H1 (cell line): ENCODE data around the gene HIVEP3. TPM values are rescaled to one million over a fixed set of nuclear protein-coding genes. Genes with fewer than 3 reads are reported as not detected.

Experiments used
- CTCF ChIA-PET: fragments of 300-600 bp; sonication (Branson Sonifier 250); formaldehyde crosslinking; loops from one replicate; lab custom pipeline; 2021; ENCODE audit not compliant: partially characterized antibody; lab: Charles Lee
- POLR2A ChIA-PET: fragments of 300-600 bp; sonication (Branson Sonifier 250); formaldehyde crosslinking; loops from one replicate; lab custom pipeline; 2021; ENCODE audit warnings: inconsistent platforms; ENCODE audit not compliant: partially characterized antibody; lab: Charles Lee
- DNase-seq, 2 experiments: peaks; one replicate each; pipeline versions ENCODE4 v3.0.0 to v3.0.0-alpha.2; 2010 to 2022; ENCODE audit warnings: low spot score in 2 of 2, low read depth in 1 of 2, mixed read lengths in 1 of 2
- FAIRE-seq: peaks from 2 replicates; lab custom pipeline; 2011; peaks lifted over from hg19 to GRCh38; lab: Jason Lieb, UNC
- H2AFZ ChIP-seq: 2 replicates; pipeline ENCODE4 v1.8.1; 2012; ENCODE audit warnings: low read length, inconsistent platforms
- H2AK5ac ChIP-seq: 2 replicates; pipeline ENCODE4 v1.6.1; 2013; ENCODE audit warnings: low read depth, low read length
- H2BK120ac ChIP-seq: replicated peaks from 2 replicates; pipeline ENCODE3; 2013; ENCODE audit warnings: low read depth, low read length, inconsistent platforms
- H2BK12ac ChIP-seq: 2 replicates; pipeline ENCODE4 v1.6.1; 2013; ENCODE audit warnings: low read depth, low read length
- H2BK15ac ChIP-seq: 2 replicates; pipeline ENCODE4 v1.6.1; 2013; ENCODE audit warnings: low read length
- H2BK20ac ChIP-seq: 2 replicates; pipeline ENCODE4 v1.6.1; 2013; ENCODE audit warnings: low read length
- H2BK5ac ChIP-seq: 2 replicates; pipeline ENCODE4 v1.6.1; 2013; ENCODE audit warnings: low read depth, low read length
- H3K14ac ChIP-seq: 2 replicates; pipeline ENCODE4 v1.6.1; 2013; ENCODE audit warnings: inconsistent platforms; ENCODE audit not compliant: insufficient read length
- H3K18ac ChIP-seq: 2 replicates; pipeline ENCODE4 v1.6.1; 2013; ENCODE audit warnings: low read length; ENCODE audit errors: extremely low read depth
- H3K23ac ChIP-seq: 2 replicates; pipeline ENCODE4 v1.6.1; 2013; ENCODE audit warnings: inconsistent platforms; ENCODE audit not compliant: insufficient read length
- H3K23me2 ChIP-seq: 2 replicates; pipeline ENCODE4 v1.6.1; 2013; ENCODE audit warnings: low read depth, low read length
- H3K27ac ChIP-seq: 2 replicates; pipeline ENCODE4 v1.6.1; 2011; ENCODE audit warnings: low read depth, low read length, inconsistent platforms
- H3K27me3 ChIP-seq, 4 experiments: replicated peaks in 1 of 4; 1 replicate in 1 of 4; 2 replicates in 3 of 4; pipeline versions ENCODE4 v1.6.1 to v1.8.1; 2011 to 2013; ENCODE audit warnings: low read length in 3 of 4, mild to moderate bottlenecking in 3 of 4, inconsistent platforms in 2 of 4, mixed read lengths in 2 of 4, moderate library complexity in 1 of 4; ENCODE audit not compliant: control insufficient read depth in 3 of 4, insufficient read depth in 3 of 4; ENCODE audit errors: extremely low read depth in 1 of 4
- H3K36me3 ChIP-seq, 4 experiments: 2 replicates each; pipeline versions ENCODE4 v1.6.1 to v1.8.1; 2011 to 2013; ENCODE audit warnings: mild to moderate bottlenecking in 4 of 4, low read length in 3 of 4, moderate library complexity in 2 of 4, control low read depth in 1 of 4, inconsistent platforms in 1 of 4; ENCODE audit not compliant: insufficient read depth in 4 of 4, control insufficient read depth in 2 of 4
- H3K4ac ChIP-seq: replicated peaks from 2 replicates; pipeline ENCODE3; 2013; ENCODE audit warnings: low read length, low read depth, mixed read lengths, inconsistent platforms; ENCODE audit not compliant: insufficient read length
- H3K4me1 ChIP-seq, 4 experiments: replicated peaks in 1 of 4; 1 replicate in 1 of 4; 2 replicates in 3 of 4; pipeline versions ENCODE4 v1.6.1 to v1.8.1; 2011 to 2013; ENCODE audit warnings: low read length in 3 of 4, inconsistent platforms in 2 of 4, mixed read lengths in 1 of 4; ENCODE audit not compliant: insufficient read depth in 4 of 4, control insufficient read depth in 3 of 4
- H3K4me2 ChIP-seq, 2 experiments: 2 replicates each; pipeline versions ENCODE4 v1.6.1 to v1.8.1; 2011 to 2013; ENCODE audit warnings: low read depth in 2 of 2, low read length in 2 of 2, control low read depth in 1 of 2, inconsistent platforms in 1 of 2, mild to moderate bottlenecking in 1 of 2; ENCODE audit not compliant: insufficient read depth in 1 of 2
- H3K4me3 ChIP-seq, 4 experiments: fragments of 200-600, 300-600 bp in 1 of 4; sonication (generic), shearing (Covaris generic), sonication (Bioruptor Twin) in 1 of 4; 2 replicates each; pipeline versions ENCODE4 v1.5.1 to v1.8.1; 2011 to 2016; ENCODE audit warnings: low read length in 4 of 4, low read depth in 3 of 4, control low read depth in 2 of 4, inconsistent platforms in 2 of 4, mild to moderate bottlenecking in 2 of 4, mixed read lengths in 1 of 4, moderate library complexity in 1 of 4; ENCODE audit not compliant: insufficient read depth in 2 of 4; ENCODE audit errors: extremely low read depth in 1 of 4
- H3K56ac ChIP-seq: replicated peaks from 2 replicates; pipeline ENCODE3; 2013; ENCODE audit warnings: low read depth, mild to moderate bottlenecking, mixed read lengths, low read length, inconsistent platforms; ENCODE audit not compliant: insufficient read length
- H3K79me1 ChIP-seq: 2 replicates; pipeline ENCODE4 v1.6.1; 2013; ENCODE audit warnings: low read depth, low read length, control low read depth
- H3K79me2 ChIP-seq, 2 experiments: 2 replicates each; pipeline versions ENCODE4 v1.6.1 to v1.8.1; 2012 to 2013; ENCODE audit warnings: low read length in 2 of 2, mild to moderate bottlenecking in 2 of 2, inconsistent platforms in 1 of 2; ENCODE audit not compliant: insufficient read depth in 2 of 2, control insufficient read depth in 1 of 2
- H3K9ac ChIP-seq, 4 experiments: replicated peaks in 1 of 4; 1 replicate in 1 of 4; 2 replicates in 3 of 4; pipeline versions ENCODE4 v1.6.1 to v1.8.1; 2011 to 2013; ENCODE audit warnings: low read depth in 3 of 4, low read length in 3 of 4, control low read depth in 2 of 4, mild to moderate bottlenecking in 2 of 4, moderate library complexity in 2 of 4, inconsistent platforms in 1 of 4; ENCODE audit errors: extremely low read depth in 1 of 4
- H3K9me3 ChIP-seq, 2 experiments: 2 replicates each; pipeline versions ENCODE4 v1.6.1 to v1.8.1; 2012 to 2013; ENCODE audit warnings: mild to moderate bottlenecking in 2 of 2, moderate library complexity in 2 of 2, control low read depth in 1 of 2, inconsistent platforms in 1 of 2, low read depth in 1 of 2, low read length in 1 of 2, mixed read lengths in 1 of 2; ENCODE audit not compliant: insufficient read depth in 2 of 2
- H4K20me1 ChIP-seq, 2 experiments: replicated peaks in 1 of 2; 2 replicates each; pipeline versions ENCODE3 to v1.8.1; 2011 to 2013; ENCODE audit warnings: inconsistent platforms in 2 of 2, low read length in 2 of 2, mild to moderate bottlenecking in 1 of 2; ENCODE audit not compliant: insufficient read depth in 2 of 2, control insufficient read depth in 1 of 2
- H4K5ac ChIP-seq: 2 replicates; pipeline ENCODE4 v1.6.1; 2013; ENCODE audit warnings: low read length, low read depth, mixed read lengths, inconsistent platforms; ENCODE audit not compliant: insufficient read length
- H4K8ac ChIP-seq: 2 replicates; pipeline ENCODE4 v1.8.0; 2013; ENCODE audit warnings: mild to moderate bottlenecking, moderate library complexity, low read length, inconsistent platforms; ENCODE audit not compliant: insufficient read depth; ENCODE audit errors: extremely low read depth
- H4K91ac ChIP-seq: replicated peaks from 2 replicates; pipeline ENCODE3; 2013; ENCODE audit warnings: low read length, mixed read lengths, inconsistent platforms; ENCODE audit not compliant: insufficient read length
- ASH2L ChIP-seq: fragments of 200-600, 300-600 bp; sonication (generic); IDR thresholded peaks from one replicate; pipeline ENCODE4 v1.7.1; 2017; ENCODE audit warnings: low read length
- E2F6 ChIP-seq: IDR thresholded peaks from 2 replicates; pipeline ENCODE4 v1.6.1; 2012; ENCODE audit warnings: inconsistent platforms
- GTF2F1 ChIP-seq: IDR thresholded peaks from 2 replicates; pipeline ENCODE4 v1.6.1; 2012; ENCODE audit warnings: low read depth, low read length, improper control_type of control experiment, borderline replicate concordance
- HDAC2 ChIP-seq, 2 experiments: fragments of 300-600 bp in 1 of 2; sonication (generic) in 1 of 2; IDR thresholded peaks; 2 replicates each; pipeline ENCODE4 v1.6.1; 2011 to 2012; ENCODE audit warnings: low read depth in 2 of 2, low read length in 2 of 2, mild to moderate bottlenecking in 2 of 2, moderate library complexity in 2 of 2, borderline replicate concordance in 1 of 2, inconsistent platforms in 1 of 2
- HDAC6 ChIP-seq: IDR thresholded peaks from one replicate; pipeline ENCODE4 v1.7.1; 2012; ENCODE audit warnings: low read depth, mild to moderate bottlenecking, inconsistent platforms, low read length, moderate library complexity
- KDM5A ChIP-seq: fragments of 200-600 bp; IDR thresholded peaks from 2 replicates; pipeline ENCODE4 v1.7.1; 2012; ENCODE audit warnings: mild to moderate bottlenecking, low read length, inconsistent platforms, mixed read lengths
- MAFK ChIP-seq: IDR thresholded peaks from 2 replicates; pipeline ENCODE4 v1.6.1; 2012; ENCODE audit warnings: low read depth, mild to moderate bottlenecking, improper control_type of control experiment, low read length
- NANOG ChIP-seq: IDR thresholded peaks from 2 replicates; pipeline ENCODE4 v1.6.1; 2011; ENCODE audit warnings: low read length, low read depth, mild to moderate bottlenecking, inconsistent platforms; ENCODE audit not compliant: insufficient read depth, poor library complexity, severe bottlenecking
- RBBP5 ChIP-seq: IDR thresholded peaks from 2 replicates; pipeline ENCODE4 v1.7.1; 2012; ENCODE audit warnings: low read depth, mild to moderate bottlenecking, inconsistent platforms, low read length, moderate library complexity, borderline replicate concordance
- RNF2 ChIP-seq: fragments of 200-900, 300-1000 bp; sonication (generic); IDR thresholded peaks from 2 replicates; pipeline ENCODE4 v1.7.1; 2016; ENCODE audit warnings: borderline replicate concordance, low read depth, mild to moderate bottlenecking, antibody characterized with exemption, low read length; ENCODE audit not compliant: poor library complexity, severe bottlenecking; ENCODE audit errors: missing control alignments
- TEAD4 ChIP-seq: IDR thresholded peaks from 2 replicates; pipeline ENCODE4 v1.6.1; 2012; ENCODE audit warnings: low read depth, low read length, inconsistent platforms, mixed read lengths
- YY1 ChIP-seq: IDR thresholded peaks from 2 replicates; pipeline ENCODE4 v1.6.1; 2011; ENCODE audit warnings: low read depth, mild to moderate bottlenecking, low read length
- WGBS, 2 experiments: shearing (Covaris generic) in 1 of 2; methylation state at CpG; one replicate each; pipeline versions ENCODE4 v1.1.6 to v1.1.7; 2013 to 2015; ENCODE audit warnings: low lambda C conversion rate in 2 of 2, mixed read lengths in 2 of 2, inconsistent platforms in 1 of 2, low coverage in 1 of 2, missing lambda C conversion rate in 1 of 2; ENCODE audit not compliant: insufficient replicate concordance in 2 of 2, insufficient coverage in 1 of 2, insufficient read length in 1 of 2; ENCODE audit errors: extremely low coverage in 1 of 2, missing lambda C conversion rate in 1 of 2; 5-methylcytosine and 5-hydroxymethylcytosine counted together
- polyA plus RNA-seq, 7 experiments: library from polyadenylated mRNA; depleted of rRNA in 3 of 7; stranded (reverse) in 5 of 7; unstranded in 2 of 7; fragments of >200 nt in 5 of 7; fragments of 200-250 nt in 2 of 7; gene quantifications; 1 replicate in 5 of 7; 2 replicates in 1 of 7; 4 replicates in 1 of 7; pipeline versions ENCODE4 v1.2.1 to v1.2.3, GENCODE V29; 2011 to 2013; ENCODE audit warnings: missing spikeins in 2 of 7, mixed read lengths in 2 of 7
- total RNA-seq: library from RNA; stranded (reverse); fragmentation: NEBNext Ultra II Directional; extraction: Animal tissue kit (Norgen Biotek cat#: 25700); gene quantifications from 2 replicates; pipeline ENCODE4 v1.2.1, GENCODE V29; 2021

HIVEP3 gene
- total and polyA plus RNA-seq, 2 of the 8 experiments (the other 6 are each of a cell fraction or from before 2014, with no cell fraction given): 0.24 to 0.69 TPM

GRCh38 chr1:41592451-41593125, 326.1 kb downstream of the HIVEP3 start:
- Histone ChIP-seq H3K27ac (no peak overlapping the region), H3K27me3 (no peaks in the 10 kb centered on the region; a peak in 1 of 7 replicates), H3K4me1 (no peaks in the 10 kb centered on the region), H2BK12ac (no peak overlapping the region), H3K14ac (no peak overlapping the region), H3K4me3 (no peak overlapping the region), H3K23ac (no peak overlapping the region), H3K79me1 (no peaks in the 10 kb centered on the region), H4K8ac (no peak overlapping the region), H3K56ac (no peak overlapping the region), H3K79me2 (no peaks in the 10 kb centered on the region), H2BK15ac (no peak overlapping the region), H3K36me3 (no peaks in the 10 kb centered on the region), H2BK5ac (no peak overlapping the region), H3K23me2 (no peaks in the 10 kb centered on the region), H4K20me1 (no peaks in the 10 kb centered on the region), H4K91ac (no peak overlapping the region), H3K9me3 (no peaks in the 10 kb centered on the region), H2BK120ac (no peak overlapping the region), H3K4me2 (no peak overlapping the region), H3K9ac (no peak overlapping the region), H2BK20ac (no peak overlapping the region), H3K4ac (no peak overlapping the region), H2AFZ (no peak overlapping the region), H3K18ac (no peak overlapping the region), H4K5ac (no peak overlapping the region), H2AK5ac (no peak overlapping the region)
- no peak for FAIRE-seq
- 97% methylated on average over 5 of the region's 5 CpGs; no CpG with 5 or more reads in 1 of the 2 experiments for WGBS, 2 experiments
- CTCF ChIA-PET: interaction anchor here (3.3 kb wide), 1 partner anchor 13 kb away, joined by 20 read pairs; no protein-coding TSS in a partner anchor
- DNase-seq: no peak
- POLR2A ChIA-PET: no interaction called here
- TF ChIP-seq KDM5A (no peak), HDAC6 (no peak), GTF2F1 (no peak), MAFK (no peak), TEAD4 (no peak), ASH2L (no peak), NANOG (no peak), RBBP5 (no peak), YY1 (no peak), E2F6 (no peak), HDAC2 (IDR thresholded peaks at IDR 0.05; ENCODE audit: borderline replicate concordance in 1 of 2, low read depth in 2 of 2, low read length in 2 of 2) (no peak), RNF2 (no peak)
